HG03460 (cell line): ENCODE results near the gene MGAT1.
"Not testable (repeated sequence)": the region's sequence is repeated elsewhere in the genome, so short reads cannot be mapped to it uniquely, and the experiment has no call there.

Source experiments
- ATAC-seq: cut with Tn5 transposase; IDR thresholded peaks from one replicate; pipeline ENCODE4 v1.9.1; 2021; ENCODE audit not compliant: unreplicated experiment

Gene MGAT1

GRCh38 chr5:180807046-180807445 lies 4.4 kb upstream of the MGAT1 start:
- ATAC-seq, result no peak

GRCh38 chr5:180806351-180807011 lies 3.9 kb upstream of the MGAT1 start:
- ATAC-seq, result no peak

- ATAC-seq, result no peak
Observed at GRCh38 chr5:180804129-180804618, 1.6 kb upstream of the MGAT1 start.

- peak; percentile 66 for ATAC-seq
Observed at GRCh38 chr5:180803181-180804128, 849 bp upstream of the MGAT1 start.

- no peak for ATAC-seq
Observed at GRCh38 chr5:180801596-180802324, 846 bp downstream of the MGAT1 start.

- ATAC-seq, result no peak
Observed at GRCh38 chr5:180799902-180800801, 2.5 kb downstream of the MGAT1 start.

GRCh38 chr5:180799194-180799593 lies 3.4 kb downstream of the MGAT1 start:
- ATAC-seq, result no peak

- no peak for ATAC-seq
Observed at GRCh38 chr5:180798193-180798592, 4.4 kb downstream of the MGAT1 start.

GRCh38 chr5:180797256-180798192 lies 5.1 kb downstream of the MGAT1 start:
- ATAC-seq, result no peak

GRCh38 chr5:180795771-180796313 lies 6.8 kb downstream of the MGAT1 start:
- no peak for ATAC-seq

- ATAC-seq, result no peak
Observed at GRCh38 chr5:180792965-180793287, 9.7 kb downstream of the MGAT1 start.

- no peak for ATAC-seq
Observed at GRCh38 chr5:180792287-180792964, 10.2 kb downstream of the MGAT1 start.

- no peak for ATAC-seq
Observed at GRCh38 chr5:180791611-180792213, 10.9 kb downstream of the MGAT1 start.

- ATAC-seq, result no peak
Observed at GRCh38 chr5:180790524-180790923, 12.1 kb downstream of the MGAT1 start.

GRCh38 chr5:180790020-180790419 lies 12.6 kb downstream of the MGAT1 start:
- ATAC-seq, result no peak

GRCh38 chr5:180788651-180789410 lies 13.8 kb downstream of the MGAT1 start:
- ATAC-seq, result not testable (repeated sequence)

GRCh38 chr5:180787711-180788431 lies 14.7 kb downstream of the MGAT1 start:
- no peak for ATAC-seq
